SK-N-SH (cell line): ENCODE data around the gene NME3. TPM values are rescaled to one million over a fixed set of nuclear protein-coding genes. Genes with fewer than 3 reads are reported as not detected.

Experiments
- CTCF ChIA-PET: fragments of 300-600, 350-600 bp; formaldehyde crosslinking; extraction: SDS; loops from one replicate; lab custom pipeline; 2021; lab: Yijun Ruan, JAX
- POLR2A ChIA-PET: fragments of 350-600 bp; sonication (Branson Sonifier 250); formaldehyde crosslinking; extraction: SDS; loops from one replicate; lab custom pipeline; 2020; ENCODE audit warnings: antibody characterized with exemption, inconsistent platforms; lab: Yijun Ruan, JAX
- DNase-seq: peaks from one replicate; pipeline ENCODE4 v3.0.0; 2012
- H2AFZ ChIP-seq: fragments of 200-600 bp; sonication (generic); 2 replicates; pipeline ENCODE4 v1.8.1; 2016; ENCODE audit warnings: antibody characterized with exemption, mild to moderate bottlenecking, low read depth
- H3F3A ChIP-seq: fragments of 200-600 bp; sonication (generic); replicated peaks from 2 replicates; pipeline ENCODE3; 2016; ENCODE audit warnings: antibody characterized with exemption, mild to moderate bottlenecking; ENCODE audit not compliant: insufficient read depth
- H3K27ac ChIP-seq, 2 experiments: fragments of 200-500 bp in 1 of 2; fragments of 200-600 bp in 1 of 2; sonication (Bioruptor generic) in 1 of 2; sonication (generic), shearing (Covaris generic) in 1 of 2; 2 replicates each; pipeline versions ENCODE4 v1.5.1 to v1.6.1; 2014 to 2016; ENCODE audit warnings: low read depth in 2 of 2, inconsistent platforms in 1 of 2, low read length in 1 of 2, mild to moderate bottlenecking in 1 of 2, mixed read lengths in 1 of 2
- H3K27me3 ChIP-seq: fragments of 200-600 bp; sonication (generic), shearing (Covaris generic); 2 replicates; pipeline ENCODE4 v1.6.1; 2016; ENCODE audit warnings: mixed run types; ENCODE audit not compliant: insufficient read depth
- H3K36me3 ChIP-seq, 2 experiments: fragments of 200-500 bp in 1 of 2; fragments of 200-600 bp in 1 of 2; sonication (Bioruptor generic) in 1 of 2; sonication (generic) in 1 of 2; replicated peaks in 1 of 2; 2 replicates each; pipeline versions ENCODE3 to v1.5.1; 2014 to 2016; ENCODE audit warnings: low read length in 1 of 2, mild to moderate bottlenecking in 1 of 2; ENCODE audit not compliant: insufficient read depth in 2 of 2, control insufficient read depth in 1 of 2
- H3K4me1 ChIP-seq, 2 experiments: fragments of 200-500 bp in 1 of 2; fragments of 200-600 bp in 1 of 2; sonication (Bioruptor generic) in 1 of 2; sonication (generic), shearing (Covaris generic) in 1 of 2; 2 replicates each; pipeline versions ENCODE4 v1.5.1 to v1.6.1; 2014 to 2016; ENCODE audit warnings: low read depth in 1 of 2, low read length in 1 of 2, mixed run types in 1 of 2; ENCODE audit not compliant: insufficient read depth in 2 of 2, control insufficient read depth in 1 of 2
- H3K4me2 ChIP-seq: fragments of 200-600 bp; sonication (generic), shearing (Covaris generic); 2 replicates; pipeline ENCODE4 v1.6.1; 2017; ENCODE audit warnings: mixed run types
- H3K4me3 ChIP-seq, 2 experiments: fragments of 200-500 bp in 1 of 2; fragments of 200-600 bp in 1 of 2; sonication (Bioruptor generic) in 1 of 2; sonication (generic), shearing (Covaris generic) in 1 of 2; 2 replicates each; pipeline versions ENCODE4 v1.5.1 to v1.8.1; 2014 to 2016; ENCODE audit warnings: low read depth in 2 of 2, inconsistent platforms in 1 of 2, low read length in 1 of 2, mild to moderate bottlenecking in 1 of 2, mixed read lengths in 1 of 2, moderate library complexity in 1 of 2
- H3K79me2 ChIP-seq: fragments of 200-600 bp; sonication (generic); 2 replicates; pipeline ENCODE4 v1.8.1; 2017; ENCODE audit warnings: mild to moderate bottlenecking; ENCODE audit not compliant: insufficient read depth
- H3K9ac ChIP-seq: fragments of 200-600 bp; sonication (generic); 2 replicates; pipeline ENCODE4 v1.6.1; 2017; ENCODE audit warnings: mixed run types
- H3K9me2 ChIP-seq: fragments of 200-600 bp; sonication (generic); 2 replicates; pipeline ENCODE4 v1.6.1; 2017; ENCODE audit warnings: mixed run types
- H3K9me3 ChIP-seq: fragments of 200-600 bp; sonication (generic); 2 replicates; pipeline ENCODE4 v1.6.1; 2017; ENCODE audit warnings: mixed run types, mild to moderate bottlenecking, moderate library complexity
- H4K20me1 ChIP-seq: fragments of 200-600 bp; sonication (generic); 2 replicates; pipeline ENCODE4 v1.6.1; 2017; ENCODE audit warnings: mild to moderate bottlenecking, mixed run types; ENCODE audit not compliant: insufficient read depth
- CTCF ChIP-seq: fragments of 200-600 bp; sonication (generic); IDR thresholded peaks from 2 replicates; pipeline ENCODE4 v1.6.1; 2017; ENCODE audit warnings: antibody characterized with exemption, mild to moderate bottlenecking, moderate library complexity
- FOXJ3 ChIP-seq: sonication (generic); formaldehyde crosslinking; IDR thresholded peaks from 2 replicates; pipeline ENCODE4 v1.5.1; 2020; ENCODE audit warnings: mild to moderate bottlenecking, missing genetic modification reagents
- GABPA ChIP-seq: IDR thresholded peaks from 2 replicates; pipeline ENCODE4 v1.4.0; 2012; ENCODE audit warnings: low read depth, mild to moderate bottlenecking
- IRF3 ChIP-seq: fragments of 150-350 bp; IDR thresholded peaks from 2 replicates; pipeline ENCODE4 v1.6.1; 2016; ENCODE audit warnings: mild to moderate bottlenecking, low read depth, low read length
- MXI1 ChIP-seq: IDR thresholded peaks from 2 replicates; pipeline ENCODE4 v1.6.1; 2012; ENCODE audit warnings: mild to moderate bottlenecking, low read depth, low read length, improper control_type of control experiment
- NRF1 ChIP-seq: IDR thresholded peaks from 2 replicates; pipeline ENCODE4 v1.6.1; 2012; ENCODE audit warnings: low read depth, mild to moderate bottlenecking, low read length
- PBX3 ChIP-seq: IDR thresholded peaks from 2 replicates; pipeline ENCODE4; 2012
- RAD21 ChIP-seq: IDR thresholded peaks from 2 replicates; pipeline ENCODE4 v1.6.1; 2012; ENCODE audit warnings: mild to moderate bottlenecking, low read length
- REST ChIP-seq: IDR thresholded peaks from 2 replicates; pipeline ENCODE4 v1.6.1; 2012; ENCODE audit warnings: mild to moderate bottlenecking, low read depth, low read length, moderate library complexity
- RFX5 ChIP-seq: IDR thresholded peaks from 2 replicates; pipeline ENCODE4 v1.6.1; 2012; ENCODE audit warnings: mild to moderate bottlenecking, improper control_type of control experiment, low read length
- RXRA ChIP-seq: IDR thresholded peaks from 2 replicates; pipeline ENCODE4 v1.4.0; 2012; ENCODE audit warnings: low read depth, mild to moderate bottlenecking, borderline replicate concordance
- SIN3A ChIP-seq: IDR thresholded peaks from 2 replicates; pipeline ENCODE4 v1.6.1; 2012; ENCODE audit warnings: low read depth, mild to moderate bottlenecking, low read length, moderate library complexity, borderline replicate concordance
- SMC3 ChIP-seq: IDR thresholded peaks from 2 replicates; pipeline ENCODE4 v1.6.1; 2012; ENCODE audit warnings: low read depth, low read length, improper control_type of control experiment
- TAF1 ChIP-seq: IDR thresholded peaks from 2 replicates; pipeline ENCODE4 v1.6.1; 2012; ENCODE audit warnings: low read depth, mild to moderate bottlenecking, low read length, moderate library complexity, borderline replicate concordance
- TEAD4 ChIP-seq: IDR thresholded peaks from 2 replicates; pipeline ENCODE4 v1.4.0; 2012; ENCODE audit warnings: mild to moderate bottlenecking, borderline replicate concordance; ENCODE audit not compliant: insufficient read depth
- WGBS: methylation state at CpG from one replicate; pipeline ENCODE4 v1.1.6; 2017; ENCODE audit warnings: low lambda C conversion rate; 5-methylcytosine and 5-hydroxymethylcytosine counted together
- polyA plus RNA-seq, 3 experiments: library from polyadenylated mRNA; depleted of rRNA; stranded (reverse); fragments of >200 nt; gene quantifications; 2 replicates each; pipeline ENCODE4 v1.2.3, GENCODE V29; 2012

Gene NME3
- polyA plus RNA-seq, 1 of the 3 experiments (the other 2 are of a cell fraction) = 77.2 TPM

- Histone ChIP-seq H3K4me1 (peaks cover 0 to 15% of the 10 kb centered on the region in 2 experiments; a peak in 3 of 4 replicates), H4K20me1 (peaks cover 5% of the 10 kb centered on the region), H3K79me2 (peaks cover 71% of the 10 kb centered on the region), H3K9me3 (no peaks in the 10 kb centered on the region), H2AFZ (no peak overlapping the region), H3K27ac (peak overlapping the region in 1 of 2 experiments; percentile 89; a peak in 1 of 4 replicates), H3K9ac (no peak overlapping the region), H3F3A (peaks cover 22% of the 10 kb centered on the region), H3K4me3 (no peak overlapping the region; a peak in 1 of 4 replicates), H3K27me3 (no peaks in the 10 kb centered on the region), H3K9me2 (no peaks in the 10 kb centered on the region), H3K36me3 (no peaks in the 10 kb centered on the region), H3K4me2 (0 out of 2 replicates have a peak overlapping the region, but pooled peaks have one; percentile 64)
- peak; percentile 78 for DNase-seq
- WGBS = 58% methylated on average over 6 of the region's 6 CpGs
- ChIA-PET POLR2A (interaction anchor here (1.1 kb wide), 1 partner anchor 17 kb away, joined by 7 read pairs; the partner anchor contains the start of gene MAPK8IP3), CTCF (interaction anchor here (0.5 to 1.9 kb wide), 21 partner anchors 8 to 315 kb away, joined by 3 to 8 read pairs (median 4); partner anchors contain the start of genes NUBP2, PTX4 and SPSB3)
- TF ChIP-seq SMC3 (peak; percentile 39), GABPA (no peak), CTCF (peak; percentile 81), REST (no peak), RXRA (no peak), TEAD4 (no peak), RAD21 (peak; percentile 62)
Measured at GRCh38 chr16:1723450-1724147, 47.7 kb downstream of the NME3 start.

- H3K4me3 ChIP-seq = no peak overlapping the region
Measured at GRCh38 chr16:1721372-1721771, 50.0 kb downstream of the NME3 start.

More at GRCh38 chr16:1721372-1721771, 50.0 kb downstream of the NME3 start:
- H4K20me1 ChIP-seq = peaks cover 5% of the 10 kb centered on the region
- POLR2A ChIA-PET = no interaction called here
- DNase-seq = no peak
- peak overlapping the region; percentile 64; the same call in 1 of the 2 replicates for H3K4me2 ChIP-seq
- peaks cover 0 to 15% of the 10 kb centered on the region in 2 experiments; a peak in 3 of 4 replicates for H3K4me1 ChIP-seq
- H3K9ac ChIP-seq = no peak overlapping the region
- H3K79me2 ChIP-seq = peaks cover 93% of the 10 kb centered on the region
- no peaks in the 10 kb centered on the region for H3K9me3 ChIP-seq
- TF ChIP-seq RFX5 (no peak), MXI1 (no peak), SMC3 (no peak), PBX3 (no peak), TEAD4 (no peak), SIN3A (no peak), IRF3 (no peak), NRF1 (no peak), RAD21 (no peak), TAF1 (no peak), FOXJ3 (CRISPR knock-in tag) (no peak)
- TF ChIP-seq, all 33 proteins: peak for 0
- Histone ChIP-seq H3K9me2 (no peaks in the 10 kb centered on the region), H3K27me3 (no peaks in the 10 kb centered on the region), H3K27ac (peak overlapping the region in 1 of 2 experiments; percentile 89; a peak in 1 of 4 replicates), H2AFZ (no peak overlapping the region), H3K36me3 (no peaks in the 10 kb centered on the region), H3F3A (peaks cover 22% of the 10 kb centered on the region)
- WGBS = 90% methylated on average over 9 of the region's 9 CpGs
- CTCF ChIA-PET = no interaction called here
